DND-41 (cell line): ENCODE data around the gene MEF2C.

Source experiments
- ATAC-seq: fragments of 200-7000 bp; cut with Tn5 transposase; 3 replicates; pipeline ENCODE4 v1.9.1; 2021; ENCODE audit warnings: low read depth; ENCODE audit not compliant: insufficient read depth
- DNase-seq: peaks from one replicate; pipeline ENCODE4 v3.0.0-alpha.2; 2020
- H2AFZ ChIP-seq: 2 replicates; pipeline ENCODE4 v1.6.0; 2012; ENCODE audit warnings: low read depth, low read length
- H3K27ac ChIP-seq: 2 replicates; pipeline ENCODE4 v1.5.1; 2012; ENCODE audit warnings: low read length, inconsistent platforms
- H3K27me3 ChIP-seq: fragments of 200-600 bp; sonication (generic); 2 replicates; pipeline ENCODE4 v1.6.0; 2012; ENCODE audit warnings: low read length, mild to moderate bottlenecking, inconsistent platforms; ENCODE audit not compliant: insufficient read depth, poor library complexity
- H3K36me3 ChIP-seq: 2 replicates; pipeline ENCODE4 v1.5.1; 2012; ENCODE audit warnings: low read length, inconsistent platforms; ENCODE audit not compliant: insufficient read depth
- H3K4me1 ChIP-seq: 2 replicates; pipeline ENCODE4 v1.5.1; 2012; ENCODE audit warnings: mild to moderate bottlenecking, low read length; ENCODE audit not compliant: insufficient read depth
- H3K4me2 ChIP-seq: 2 replicates; pipeline ENCODE4 v1.6.0; 2012; ENCODE audit warnings: mild to moderate bottlenecking, moderate library complexity, low read length, inconsistent platforms; ENCODE audit not compliant: insufficient read depth
- H3K4me3 ChIP-seq, 2 experiments: fragments of 200-600 bp in 1 of 2; shearing (Covaris generic) in 1 of 2; 2 replicates each; pipeline ENCODE4 v1.5.1; 2012 to 2016; ENCODE audit warnings: inconsistent platforms in 2 of 2, low read length in 2 of 2, mild to moderate bottlenecking in 2 of 2, low read depth in 1 of 2, moderate library complexity in 1 of 2
- H3K79me2 ChIP-seq: 2 replicates; pipeline ENCODE4 v1.6.0; 2012; ENCODE audit warnings: low read length, inconsistent platforms; ENCODE audit not compliant: insufficient read depth
- H3K9ac ChIP-seq: 2 replicates; pipeline ENCODE4 v1.6.0; 2012; ENCODE audit warnings: low read depth, mild to moderate bottlenecking, inconsistent platforms, low read length, moderate library complexity
- H3K9me3 ChIP-seq: 2 replicates; pipeline ENCODE4 v1.5.1; 2012; ENCODE audit warnings: low read length, moderate library complexity, mild to moderate bottlenecking, inconsistent platforms; ENCODE audit not compliant: insufficient read depth, severe bottlenecking
- H4K20me1 ChIP-seq: 2 replicates; pipeline ENCODE4 v1.6.0; 2012; ENCODE audit warnings: low read length; ENCODE audit not compliant: insufficient read depth
- CTCF ChIP-seq: IDR thresholded peaks from 2 replicates; pipeline ENCODE4 v1.5.1; 2012; ENCODE audit warnings: borderline replicate concordance, low read length, moderate library complexity, mild to moderate bottlenecking; ENCODE audit not compliant: poor library complexity, severe bottlenecking; ENCODE audit errors: extremely low read depth
- EZH2 ChIP-seq: IDR thresholded peaks from 3 replicates; pipeline ENCODE4 v1.6.1; 2012; ENCODE audit warnings: borderline replicate concordance, low read depth, mild to moderate bottlenecking, moderate library complexity, low read length, inconsistent platforms; ENCODE audit not compliant: severe bottlenecking

Gene MEF2C

GRCh38 chr5:88693071-88693932, 189.7 kb downstream of the MEF2C start:
- Histone ChIP-seq H3K9ac (no peak overlapping the region), H3K9me3 (no peaks in the 10 kb centered on the region), H3K4me2 (no peak overlapping the region), H3K4me1 (no peaks in the 10 kb centered on the region), H3K36me3 (no peaks in the 10 kb centered on the region), H4K20me1 (no peaks in the 10 kb centered on the region), H3K27me3 (no peaks in the 10 kb centered on the region), H3K79me2 (no peaks in the 10 kb centered on the region), H3K27ac (no peak overlapping the region), H3K4me3 (no peak overlapping the region), H2AFZ (no peak overlapping the region)
- DNase-seq (no peak), ATAC-seq (no peak)
- no peak for TF ChIP-seq CTCF
- no peak for TF ChIP-seq EZH2

DNA sequence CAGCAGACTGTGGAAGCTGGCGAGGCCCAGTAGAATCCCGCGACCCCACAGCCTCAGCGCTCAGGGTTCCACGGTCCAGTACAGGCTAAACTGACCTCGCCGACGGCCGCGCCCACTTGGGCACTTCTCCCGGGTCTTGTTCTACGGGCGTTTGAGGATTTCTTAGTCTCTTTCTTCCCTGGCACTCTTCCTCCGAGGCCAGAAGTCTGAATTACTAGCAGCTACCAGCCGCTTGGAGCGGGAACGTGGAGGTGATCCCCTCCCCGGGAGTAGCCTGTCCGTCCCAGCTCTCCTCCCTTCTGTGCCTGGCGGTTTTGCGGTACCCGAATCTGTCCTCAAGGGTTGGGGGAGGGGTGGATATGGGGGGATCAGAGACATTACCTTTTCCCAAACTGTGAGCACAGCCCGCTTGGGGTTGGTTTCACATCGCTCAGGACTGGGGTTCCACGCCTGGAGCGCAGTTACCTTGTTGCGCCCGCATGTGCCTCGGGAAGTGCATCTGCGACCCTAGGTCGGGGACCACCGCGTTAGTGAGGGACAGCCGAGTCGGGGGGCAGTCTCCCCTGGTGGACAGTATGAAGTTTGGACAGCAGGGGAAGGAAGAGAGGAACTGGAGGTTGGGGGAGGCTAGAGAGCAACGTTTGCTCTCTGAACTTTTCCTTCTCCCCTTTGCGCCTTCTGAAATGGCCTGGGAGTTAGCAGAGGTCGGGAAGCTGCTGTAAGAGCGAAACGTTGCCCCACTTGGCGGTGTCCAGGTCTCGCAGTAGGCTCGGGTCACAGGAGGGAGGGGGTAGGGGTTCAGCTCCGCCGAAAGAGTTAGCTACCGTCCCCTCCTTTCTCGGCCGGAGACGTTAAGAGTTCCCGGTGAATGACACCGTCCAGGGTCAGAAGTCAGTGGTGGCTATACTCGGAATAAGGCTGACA, 190.8 kb downstream of the MEF2C start:
- no peaks in the 10 kb centered on the region for H3K27me3 ChIP-seq
- H3K4me2 ChIP-seq = no peak overlapping the region
- no peak overlapping the region for H2AFZ ChIP-seq

GRCh38 chr5:88691230-88691582, 191.8 kb downstream of the MEF2C start:
- Histone ChIP-seq H3K79me2 (no peaks in the 10 kb centered on the region), H3K36me3 (no peaks in the 10 kb centered on the region), H4K20me1 (no peaks in the 10 kb centered on the region), H3K27ac (no peak overlapping the region), H3K27me3 (no peaks in the 10 kb centered on the region), H3K4me3 (no peak overlapping the region), H3K4me2 (no peak overlapping the region), H2AFZ (no peak overlapping the region), H3K9ac (no peak overlapping the region), H3K9me3 (no peaks in the 10 kb centered on the region), H3K4me1 (no peaks in the 10 kb centered on the region)
- TF ChIP-seq CTCF = no peak
- TF ChIP-seq EZH2 = no peak
- ATAC-seq (no peak), DNase-seq (no peak)

More for the DNA sequence above, 190.8 kb downstream of the MEF2C start:
- no peaks in the 10 kb centered on the region for H3K4me1 ChIP-seq
- no peak for DNase-seq
- H3K36me3 ChIP-seq = no peaks in the 10 kb centered on the region
- no peak overlapping the region for H3K4me3 ChIP-seq
- no peak for ATAC-seq
- H3K79me2 ChIP-seq = no peaks in the 10 kb centered on the region
- no peaks in the 10 kb centered on the region for H3K9me3 ChIP-seq
- H3K9ac ChIP-seq = no peak overlapping the region
- no peak overlapping the region for H3K27ac ChIP-seq
- H4K20me1 ChIP-seq = no peaks in the 10 kb centered on the region
- no peak for TF ChIP-seq CTCF
- TF ChIP-seq EZH2 = no peak
